HG03571 (cell line): ENCODE results near the gene ZNF77.
"Not testable (repeated sequence)": the region's sequence is repeated elsewhere in the genome, so short reads cannot be mapped to it uniquely, and the experiment has no call there.

ENCODE experiments used
- ATAC-seq: cut with Tn5 transposase; IDR thresholded peaks from one replicate; pipeline ENCODE4 v1.9.1; 2021; ENCODE audit not compliant: unreplicated experiment

ZNF77 gene

DNA sequence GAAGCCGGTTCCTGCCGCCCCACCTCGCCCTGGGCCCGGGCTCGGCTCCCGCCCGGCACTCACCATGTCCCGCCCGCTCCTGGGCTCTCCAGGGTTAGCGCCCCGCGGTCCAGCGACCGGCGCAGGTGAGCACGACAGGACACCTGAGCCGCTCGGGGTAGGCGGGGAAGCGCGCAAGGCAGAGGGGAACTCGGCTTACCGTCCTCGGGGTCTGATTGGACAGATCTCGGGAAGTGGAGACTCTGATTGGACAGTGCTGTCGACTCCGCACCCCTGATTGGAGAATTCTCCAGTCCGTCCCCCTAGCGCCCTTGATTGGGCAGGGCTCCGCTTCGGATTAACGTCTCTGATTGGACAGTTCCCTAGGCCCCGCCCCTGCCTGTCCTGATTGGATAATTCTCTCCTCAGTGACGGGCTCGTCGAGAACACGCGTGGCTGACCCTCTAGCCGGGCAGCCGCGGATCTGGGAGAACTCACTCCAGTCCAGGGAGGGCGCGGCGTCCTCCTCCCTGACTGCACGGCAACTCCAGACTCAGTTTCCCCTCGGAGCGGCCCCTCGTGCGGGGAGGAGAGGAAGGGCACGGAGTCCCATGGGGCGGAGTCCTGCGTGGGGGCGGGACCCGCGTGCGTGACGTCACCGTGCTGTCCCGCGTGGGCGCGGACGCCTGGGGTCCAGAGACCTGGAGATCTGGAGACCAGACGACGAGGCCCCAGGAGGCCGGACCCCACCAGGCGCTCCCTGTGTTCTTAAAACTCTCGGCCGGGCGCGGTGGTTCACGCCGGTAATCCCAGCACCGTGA, at the start of gene ZNF77:
Gene ZNF77, minus strand, starts transcription at position 197 of the 800 bp plus-strand sequence. Its CDS starts 131 bp downstream, at position 66.
- peak; percentile 95 for ATAC-seq

- ATAC-seq, result no peak
Measured at GRCh38 chr19:2993579-2993978, 48.8 kb upstream of the ZNF77 start.

DNA sequence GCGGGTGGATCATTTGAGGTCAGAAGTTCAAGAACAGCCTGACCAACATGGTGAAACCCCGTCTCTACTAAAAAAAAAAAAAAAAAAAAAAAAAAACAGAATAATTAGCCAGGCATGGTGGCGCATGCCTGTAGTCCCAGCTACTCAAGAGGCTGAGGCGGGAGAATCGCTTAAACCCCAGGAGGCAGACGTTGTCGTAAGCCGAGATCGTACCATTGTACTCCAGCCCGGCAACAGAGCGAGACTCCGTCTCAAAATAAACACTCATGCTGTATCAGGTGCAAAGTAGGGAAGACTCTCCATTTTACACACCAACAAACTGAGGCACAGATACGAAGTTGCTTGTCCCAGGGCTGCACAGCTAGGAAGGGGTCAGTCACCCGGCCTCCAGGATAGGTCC, 48.2 kb upstream of the ZNF77 start:
- ATAC-seq, result no peak

DNA sequence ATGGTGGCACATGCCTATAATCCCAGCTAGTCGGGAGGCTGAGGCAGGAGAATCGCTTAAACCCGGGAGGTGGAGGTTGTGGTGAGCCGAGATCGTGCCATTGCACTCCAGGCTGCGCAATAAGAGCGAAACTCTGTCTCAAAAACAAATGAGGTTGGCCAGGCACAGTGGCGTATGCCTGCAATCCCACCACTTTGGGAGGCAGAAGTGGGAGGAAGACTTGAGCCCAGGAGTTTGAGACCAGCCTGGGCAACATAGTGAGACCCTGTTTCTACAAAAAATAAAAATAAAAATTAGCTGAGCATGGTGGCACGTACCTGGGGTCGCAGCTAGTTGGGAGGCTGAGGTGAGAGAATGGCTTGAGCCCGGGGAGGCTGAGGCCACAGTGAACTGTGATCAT, 47.6 kb upstream of the ZNF77 start:
- ATAC-seq, result not testable (repeated sequence)

- ATAC-seq, result no peak
Measured at GRCh38 chr19:2989236-2989946, 44.6 kb upstream of the ZNF77 start.

- ATAC-seq, result no peak
Measured at GRCh38 chr19:2988568-2988967, 43.8 kb upstream of the ZNF77 start.

- ATAC-seq, result no peak
Measured at GRCh38 chr19:2987797-2988196, 43.0 kb upstream of the ZNF77 start.

- ATAC-seq, result no peak
Measured at GRCh38 chr19:2986951-2987524, 42.3 kb upstream of the ZNF77 start.

DNA sequence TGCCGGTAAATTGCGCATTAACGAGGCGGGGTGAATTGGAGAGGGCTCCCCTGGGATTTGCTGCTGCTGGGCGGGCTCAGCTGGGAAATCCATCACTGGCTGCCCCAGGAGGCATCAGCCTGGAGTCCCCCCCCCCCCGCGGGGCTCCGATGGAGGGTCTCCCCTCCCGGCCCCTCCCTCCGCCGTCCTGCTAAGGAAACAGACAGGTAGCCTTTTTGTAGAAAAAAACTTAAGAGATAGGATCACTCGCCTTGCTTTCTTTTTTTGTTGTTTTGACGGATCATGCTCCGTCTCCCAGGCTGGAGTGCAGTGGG, 39.4 kb upstream of the ZNF77 start:
- no peak for ATAC-seq

GRCh38 chr19:2983351-2984214, 38.8 kb upstream of the ZNF77 start:
- no peak for ATAC-seq

GRCh38 chr19:2982983-2983350, 38.2 kb upstream of the ZNF77 start:
- no peak for ATAC-seq

DNA sequence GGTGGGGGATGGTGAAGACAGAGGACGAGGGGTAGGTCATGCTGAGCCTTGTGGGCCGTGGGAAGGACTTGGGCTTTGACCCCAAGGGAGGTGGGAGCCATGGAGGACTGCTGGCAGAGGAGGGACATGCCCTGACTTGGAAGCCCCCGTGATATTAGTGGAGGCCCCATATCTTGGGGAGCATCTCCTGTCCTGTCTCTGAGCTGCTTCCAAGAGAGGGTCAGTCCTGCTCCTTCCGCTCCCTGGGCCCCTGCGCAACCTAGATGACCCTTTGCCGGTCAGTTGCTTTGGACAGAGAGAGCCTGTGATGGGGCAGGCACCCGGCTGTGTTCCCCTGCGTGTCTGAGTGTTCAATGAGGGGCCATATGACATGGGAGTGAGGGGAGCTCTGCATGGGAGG, 37.8 kb upstream of the ZNF77 start:
- no peak for ATAC-seq

GRCh38 chr19:2981898-2982297, 37.1 kb upstream of the ZNF77 start:
- no peak for ATAC-seq

- ATAC-seq, result no peak
Measured at GRCh38 chr19:2978772-2979171, 34.0 kb upstream of the ZNF77 start.

DNA sequence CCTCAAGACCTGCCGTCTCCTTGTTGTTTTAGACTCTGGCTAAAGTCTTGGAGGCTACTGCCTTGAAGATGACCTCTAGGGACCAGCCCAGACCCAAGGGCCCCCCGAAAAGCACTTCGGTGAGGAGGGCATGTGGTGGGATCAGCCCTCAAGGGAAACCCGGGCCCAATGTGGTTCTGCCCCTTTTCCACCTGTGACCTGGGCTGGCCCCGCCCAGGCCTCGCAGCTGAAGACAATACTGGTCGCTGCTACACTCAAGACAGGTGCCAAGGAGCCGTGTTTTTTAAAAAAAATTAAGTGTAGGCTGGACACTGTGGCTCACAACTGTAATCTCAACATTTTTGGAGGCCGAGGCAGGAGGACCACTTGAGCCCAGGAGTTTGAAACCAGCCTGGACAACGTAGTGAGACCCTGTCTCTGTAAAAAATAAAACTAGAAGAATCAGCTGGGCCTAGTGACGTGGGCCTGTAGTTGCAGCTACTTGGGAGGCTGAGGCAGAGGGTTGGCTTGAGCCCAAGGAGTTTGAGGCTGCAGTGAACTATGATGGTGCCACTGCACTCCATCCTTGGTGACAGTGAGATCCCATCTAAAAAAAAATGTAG, 33.5 kb upstream of the ZNF77 start:
- no peak for ATAC-seq

DNA sequence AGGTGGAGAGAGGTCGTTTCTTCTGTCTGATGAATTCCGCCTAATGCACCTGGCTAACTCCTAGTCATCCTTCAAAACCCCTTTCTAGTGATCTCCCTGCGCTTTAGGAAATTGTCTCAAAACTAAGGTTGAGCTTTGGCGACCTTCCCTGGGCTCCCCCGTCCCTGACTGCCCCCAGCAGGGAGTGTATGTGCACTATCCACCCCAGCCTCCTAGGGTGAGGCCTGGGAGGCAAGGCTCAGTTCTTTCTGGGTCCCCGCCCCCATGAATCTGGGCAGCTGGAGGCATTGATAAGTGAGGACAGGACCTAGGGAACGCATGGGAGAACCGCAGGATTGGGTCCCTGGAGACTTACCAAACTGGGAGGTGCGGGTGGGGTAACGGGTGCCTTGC, 33.0 kb upstream of the ZNF77 start:
- ATAC-seq, result no peak

- peak; percentile 86 for ATAC-seq
Measured at GRCh38 chr19:2977001-2977745, 32.4 kb upstream of the ZNF77 start, which contains the start of gene TLE6. TSS of gene TLE6 (plus strand) at chr19:2977564. CDS start at chr19:2978234, 670 bp downstream.

DNA sequence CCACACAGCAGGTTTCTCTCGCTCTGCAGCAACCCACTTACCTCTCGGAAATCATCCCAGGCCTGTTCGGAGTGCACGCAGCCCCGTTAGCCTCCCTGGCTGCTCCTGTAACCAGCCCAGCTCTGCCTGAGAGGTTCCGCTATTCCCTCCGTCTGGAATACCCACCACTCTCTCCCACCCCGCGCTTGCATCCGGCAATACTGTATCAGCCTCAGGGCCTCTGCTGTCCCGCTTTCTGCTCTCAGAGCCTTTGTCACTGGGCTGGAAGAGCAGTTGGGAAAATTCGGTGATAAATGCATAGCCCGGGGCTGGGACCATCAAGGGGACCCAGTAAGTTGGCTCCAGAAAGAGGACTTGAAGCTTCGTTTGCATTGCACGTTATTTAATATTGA, 31.8 kb upstream of the ZNF77 start:
- ATAC-seq, result no peak

DNA sequence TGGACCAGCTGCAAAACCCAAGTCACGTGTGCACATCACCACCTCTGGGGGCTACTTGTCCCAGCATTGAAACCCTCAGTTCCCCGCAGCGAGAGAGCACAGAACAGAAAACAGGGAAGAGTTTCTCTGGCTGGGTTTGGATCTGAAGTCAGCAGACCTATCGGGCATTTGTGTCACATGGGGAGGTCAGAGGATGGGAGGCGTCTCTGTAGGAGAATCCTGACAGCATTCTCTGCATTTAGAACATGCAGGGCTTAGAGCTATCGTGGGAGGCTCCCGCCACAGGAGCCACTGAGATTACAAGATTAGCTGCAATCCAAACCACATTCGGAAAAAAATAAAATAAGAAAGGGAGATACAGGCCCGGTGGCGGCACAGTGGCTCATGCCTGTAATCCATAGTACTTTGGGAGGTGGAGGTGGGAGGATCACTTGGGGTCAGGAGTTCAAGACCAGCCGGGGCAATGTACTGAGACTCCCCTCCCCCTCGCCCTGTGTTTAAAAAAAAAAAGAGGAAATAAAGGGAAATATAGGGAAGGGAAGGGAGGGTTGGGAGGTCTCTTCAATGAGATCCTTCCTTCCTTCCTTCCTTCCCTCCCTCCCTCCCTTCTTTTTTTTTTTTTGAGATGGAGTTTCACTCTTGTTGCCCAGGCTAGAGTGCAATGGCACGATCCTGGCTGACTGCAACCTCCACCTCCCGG, 29.7 kb upstream of the ZNF77 start:
- no peak for ATAC-seq

- ATAC-seq, result no peak
Measured at GRCh38 chr19:2973229-2973628, 28.5 kb upstream of the ZNF77 start.
